CD4-positive, CD25-positive, alpha-beta regulatory T cell (primary cell): Measurements from ENCODE around the gene MCHR1. TPM values are rescaled to one million over a fixed set of nuclear protein-coding genes. Genes with fewer than 3 reads are reported as not detected.
A peak's percentile ranks its signal among the peaks of the same experiment; 100 is the strongest.
"Not testable (repeated sequence)": the region's sequence is repeated elsewhere in the genome, so short reads cannot be mapped to it uniquely, and the experiment has no call there.

ENCODE experiments used
- ATAC-seq, 2 donors: fragments of 150-1000 bp; cut with Tn5 transposase; one replicate each; pipeline ENCODE4 v1.10.0; 2021; ENCODE audit warnings: low read depth in 2 of 2, moderate number of reproducible peaks in 2 of 2, moderate library complexity in 1 of 2
- DNase-seq, 3 donors: peaks; one replicate each; pipeline versions ENCODE4 v3.0.0 to v3.0.0-alpha.2; 2012 to 2022; ENCODE audit warnings: mixed read lengths in 1 of 3
- H3K27ac ChIP-seq: one replicate; pipeline ENCODE4 v1.7.0; 2013; ENCODE audit warnings: mild to moderate bottlenecking, low read length; ENCODE audit not compliant: insufficient read depth, poor library complexity, severe bottlenecking
- H3K27me3 ChIP-seq: one replicate; pipeline ENCODE4 v1.7.0; 2013; ENCODE audit warnings: low read length; ENCODE audit not compliant: control insufficient read depth, insufficient read depth
- H3K36me3 ChIP-seq: one replicate; pipeline ENCODE4 v1.7.0; 2013; ENCODE audit warnings: mild to moderate bottlenecking, low read length, moderate library complexity; ENCODE audit not compliant: control insufficient read depth, insufficient read depth
- H3K4me1 ChIP-seq: 2 replicates; pipeline ENCODE4 v1.7.0; 2013; ENCODE audit warnings: mild to moderate bottlenecking, low read length; ENCODE audit not compliant: insufficient read depth, control insufficient read depth, poor library complexity, severe bottlenecking
- H3K4me3 ChIP-seq: one replicate; pipeline ENCODE4 v1.7.0; 2013; ENCODE audit warnings: low read depth, mild to moderate bottlenecking, low read length, moderate library complexity
- H3K9me3 ChIP-seq, 2 experiments: 1 replicate in 1 of 2; 2 replicates in 1 of 2; pipeline ENCODE4 v1.7.0; 2013; ENCODE audit warnings: low read length in 2 of 2, mild to moderate bottlenecking in 1 of 2, moderate library complexity in 1 of 2; ENCODE audit not compliant: control insufficient read depth in 2 of 2
- H3K27ac Mint-ChIP-seq, 3 donors: one replicate each; pipeline ENCODE4 v1.8.0; 2020 to 2022; ENCODE audit warnings: mild to moderate bottlenecking in 3 of 3, mixed read lengths in 3 of 3, moderate library complexity in 2 of 3
- H3K27me3 Mint-ChIP-seq: one replicate; pipeline ENCODE4 v1.8.0; 2022; ENCODE audit warnings: mild to moderate bottlenecking, mixed read lengths
- H3K36me3 Mint-ChIP-seq: one replicate; pipeline ENCODE4 v1.8.0; 2020; ENCODE audit warnings: mixed read lengths
- H3K4me1 Mint-ChIP-seq, 4 donors: one replicate each; pipeline ENCODE4 v1.8.0; 2020 to 2022; ENCODE audit warnings: mixed read lengths in 4 of 4, mild to moderate bottlenecking in 1 of 4
- H3K4me3 Mint-ChIP-seq, 4 donors: one replicate each; pipeline ENCODE4 v1.8.0; 2020 to 2022; ENCODE audit warnings: mild to moderate bottlenecking in 4 of 4, mixed read lengths in 4 of 4, moderate library complexity in 3 of 4
- H3K9me3 Mint-ChIP-seq, 7 donors: one replicate each; pipeline ENCODE4 v1.8.0; 2020 to 2022; ENCODE audit warnings: mixed read lengths in 7 of 7, mild to moderate bottlenecking in 3 of 7, moderate library complexity in 2 of 7
- polyA plus RNA-seq, 4 donors: library from polyadenylated mRNA; unstranded; fragments of 300-500 nt; fragmentation: Illumina TruSeq; gene quantifications; one replicate each; pipeline ENCODE4 v1.2.3, GENCODE V29; 2021
- total RNA-seq: library from RNA; stranded (reverse); gene quantifications from one replicate; pipeline ENCODE4 v1.2.3, GENCODE V29; 2022

Gene MCHR1
- total and polyA plus RNA-seq, 5 donors from 2014 or later: not detected

DNA sequence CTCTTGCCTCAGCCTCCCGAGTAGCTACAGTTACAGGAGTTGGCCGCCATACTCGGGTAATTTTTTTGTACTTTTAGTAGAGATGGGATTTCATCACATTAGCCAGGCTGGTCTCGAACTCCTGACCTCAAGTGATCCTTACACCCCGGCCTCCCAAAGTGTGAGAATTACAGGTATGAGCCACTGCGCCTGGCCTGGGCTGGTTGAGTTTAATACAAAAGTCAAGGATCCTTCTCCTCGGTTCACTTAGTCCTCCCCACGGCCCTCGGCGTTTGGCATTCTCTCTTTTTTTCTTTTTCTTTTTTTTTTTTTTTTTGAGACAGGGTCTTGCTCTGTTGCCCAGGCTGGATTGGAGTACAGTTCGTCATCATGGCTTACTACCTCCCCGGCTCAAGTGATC, 33.0 kb downstream of the MCHR1 start:
- H3K27ac Mint-ChIP-seq: peak overlapping the region in 2 of 3 donors; percentile 57 to 85
- peaks cover 6% of the 10 kb centered on the region for H3K27me3 Mint-ChIP-seq
- peaks cover 8% of the 10 kb centered on the region for H3K4me1 ChIP-seq
- H3K36me3 Mint-ChIP-seq: no peaks in the 10 kb centered on the region
- DNase-seq (no peak), ATAC-seq (no peak)
- H3K36me3 ChIP-seq: no peaks in the 10 kb centered on the region
- no peak overlapping the region for H3K27ac ChIP-seq
- no peaks in the 10 kb centered on the region for H3K9me3 ChIP-seq
- H3K4me3 ChIP-seq: no peak overlapping the region
- H3K27me3 ChIP-seq: no peaks in the 10 kb centered on the region
- H3K9me3 Mint-ChIP-seq: no peaks in the 10 kb centered on the region
- peaks cover 4 to 19% (median 8%) of the 10 kb centered on the region in 4 donors for H3K4me1 Mint-ChIP-seq
- H3K4me3 Mint-ChIP-seq: no peak overlapping the region

DNA sequence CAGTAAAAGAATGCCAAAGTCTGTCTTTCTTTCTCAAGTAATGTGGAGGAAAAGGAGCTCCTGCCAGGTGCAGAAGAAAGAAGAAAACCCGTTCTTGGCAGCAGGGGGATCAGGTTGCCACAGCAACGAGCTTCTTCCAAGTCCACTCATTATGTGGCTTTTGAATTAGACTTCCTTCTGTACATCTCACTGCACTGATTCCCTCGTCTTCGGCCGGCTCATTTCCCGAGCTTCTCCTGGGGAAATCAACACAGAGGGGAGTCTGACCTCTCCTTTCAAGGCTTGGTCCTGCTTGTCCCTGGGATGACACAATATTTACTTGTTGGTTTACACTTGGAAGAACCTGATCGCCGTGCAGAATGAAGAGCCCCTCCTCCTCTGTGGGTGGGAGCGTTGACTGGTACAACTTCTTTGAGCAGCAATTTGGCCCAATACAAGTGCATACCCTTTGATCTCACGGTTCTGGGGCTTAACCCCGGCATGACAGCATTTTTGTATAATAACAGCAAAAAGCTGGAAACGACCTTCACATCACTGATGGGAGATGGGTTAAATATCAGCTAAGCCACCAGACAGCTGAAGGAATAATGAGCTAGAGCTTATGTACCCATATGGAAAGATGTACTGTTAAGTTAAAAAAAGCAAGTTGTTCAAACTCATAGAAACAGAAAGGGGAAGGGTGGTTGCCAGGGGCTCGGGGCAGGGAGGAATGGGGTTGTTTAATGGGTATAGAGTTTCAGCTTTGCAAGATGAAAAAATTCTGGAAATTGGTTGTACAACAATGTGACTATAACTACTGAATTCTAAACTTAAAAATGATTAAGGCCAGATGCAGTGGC, 35.4 kb downstream of the MCHR1 start:
- H3K9me3 Mint-ChIP-seq: no peaks in the 10 kb centered on the region
- Histone ChIP-seq H3K27me3 (no peaks in the 10 kb centered on the region), H3K36me3 (no peaks in the 10 kb centered on the region), H3K27ac (no peak overlapping the region), H3K4me3 (no peak overlapping the region), H3K4me1 (peaks cover 8% of the 10 kb centered on the region), H3K9me3 (no peaks in the 10 kb centered on the region)
- DNase-seq (no peak), ATAC-seq (no peak)
- H3K4me3 Mint-ChIP-seq: no peak overlapping the region
- peak overlapping the region in 1 of 3 donors; percentile 66 for H3K27ac Mint-ChIP-seq
- H3K27me3 Mint-ChIP-seq: peaks cover 6% of the 10 kb centered on the region
- no peaks in the 10 kb centered on the region for H3K36me3 Mint-ChIP-seq
- peaks cover 4 to 26% (median 13%) of the 10 kb centered on the region in 4 donors for H3K4me1 Mint-ChIP-seq

DNA sequence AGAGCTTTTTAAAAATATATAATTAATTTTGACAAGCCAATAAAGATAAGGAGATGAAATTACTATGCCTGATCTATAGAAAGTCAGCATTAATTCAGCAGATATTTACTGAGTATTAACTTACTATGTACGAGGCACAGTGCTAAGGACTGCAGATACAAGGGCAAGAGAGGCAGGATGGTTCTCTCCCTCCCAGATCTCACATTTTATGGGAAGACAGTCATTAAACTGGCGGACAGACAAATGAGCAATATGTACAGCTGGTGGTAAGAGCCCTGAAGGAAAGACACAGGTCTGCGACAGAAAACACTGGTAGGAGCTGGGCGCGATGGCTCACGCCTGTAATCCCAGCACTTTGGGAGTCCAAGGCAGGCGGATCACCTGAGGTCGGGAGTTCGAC, 36.8 kb downstream of the MCHR1 start:
- Histone ChIP-seq H3K4me1 (peaks cover 9% of the 10 kb centered on the region), H3K4me3 (no peak overlapping the region), H3K36me3 (no peaks in the 10 kb centered on the region), H3K9me3 (no peaks in the 10 kb centered on the region), H3K27me3 (no peaks in the 10 kb centered on the region), H3K27ac (no peak overlapping the region)
- Mint-ChIP-seq H3K27ac (no peak overlapping the region), H3K9me3 (no peaks in the 10 kb centered on the region), H3K27me3 (peaks cover 6% of the 10 kb centered on the region), H3K4me1 (peaks cover 4 to 25% (median 14%) of the 10 kb centered on the region in 4 donors), H3K36me3 (no peaks in the 10 kb centered on the region), H3K4me3 (no peak overlapping the region)
- no peak for ATAC-seq
- no peak for DNase-seq

DNA sequence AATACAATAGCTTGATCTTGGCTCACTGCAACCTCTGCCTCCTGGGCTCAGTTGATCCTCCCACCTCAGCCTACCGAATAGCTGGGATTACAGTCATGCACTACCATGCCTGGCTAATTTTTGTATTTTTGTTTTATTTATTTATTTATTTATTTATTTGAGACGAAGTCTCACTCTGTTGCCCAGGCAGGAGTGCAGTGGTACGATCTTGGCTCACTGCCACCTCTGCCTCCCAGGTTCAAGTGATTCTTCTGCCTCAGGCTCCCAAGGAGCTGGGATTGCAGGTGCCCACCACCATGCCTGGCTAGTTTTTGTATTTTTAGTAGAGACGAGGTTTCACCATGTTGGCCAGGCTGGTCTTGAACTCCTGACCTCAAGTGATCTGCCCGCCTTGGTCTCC, 38.4 kb downstream of the MCHR1 start:
- H3K4me1 ChIP-seq, H3K27ac ChIP-seq, H3K36me3 Mint-ChIP-seq, DNase-seq, H3K9me3 ChIP-seq, H3K27me3 Mint-ChIP-seq, H3K36me3 ChIP-seq, H3K27ac Mint-ChIP-seq, ATAC-seq, H3K9me3 Mint-ChIP-seq, H3K27me3 ChIP-seq, H3K4me3 Mint-ChIP-seq, H3K4me3 ChIP-seq: not testable (repeated sequence)
- peaks cover 0 to 22% (median 12%) of the 10 kb centered on the region in 4 donors for H3K4me1 Mint-ChIP-seq

DNA sequence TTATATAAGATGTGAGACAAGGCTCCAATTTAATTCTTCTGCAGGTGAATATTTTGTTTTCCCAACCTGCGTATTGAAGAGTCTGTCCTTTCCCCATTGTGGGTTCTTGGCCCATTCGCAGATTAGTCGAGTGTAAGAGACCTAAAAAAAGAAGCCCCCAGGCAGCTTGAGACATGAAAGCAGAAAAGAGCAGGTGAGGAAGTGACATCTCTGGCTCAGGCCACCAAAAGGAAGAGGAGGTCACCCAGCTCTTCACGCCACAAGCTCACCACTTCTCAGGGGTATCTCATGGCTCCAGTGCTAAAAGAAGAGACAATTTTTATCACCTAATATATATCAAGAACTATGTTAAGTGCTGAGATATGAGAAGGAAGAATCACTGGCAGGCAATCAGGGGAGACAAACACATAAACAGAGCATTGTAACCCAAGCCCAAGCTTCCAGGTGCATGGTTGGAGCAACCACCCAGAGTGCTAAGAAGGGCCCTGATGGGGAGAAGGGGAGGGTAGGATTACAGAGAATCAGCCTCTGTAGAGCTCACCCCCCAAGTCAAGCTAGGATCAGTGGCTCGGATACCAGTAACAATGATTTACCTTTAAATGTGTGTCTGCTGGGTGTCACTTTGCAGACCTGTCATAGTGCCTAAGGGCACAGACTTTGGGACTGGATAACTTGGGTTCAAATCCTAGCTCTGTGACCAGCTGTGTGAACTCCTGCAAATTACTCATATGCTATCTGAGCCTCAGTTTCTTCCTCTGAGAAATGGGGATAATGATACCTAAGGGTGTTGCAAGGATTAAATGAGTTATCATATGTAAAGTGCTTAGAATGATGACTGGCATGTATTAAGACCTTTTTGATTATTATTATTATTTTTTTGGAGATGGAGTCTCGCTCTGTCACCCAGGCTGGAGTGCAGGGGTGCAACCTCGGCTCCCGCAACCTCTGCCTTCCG, 39.2 kb downstream of the MCHR1 start:
- Histone ChIP-seq H3K27ac (no peak overlapping the region), H3K4me1 (peaks cover 5% of the 10 kb centered on the region), H3K9me3 (no peaks in the 10 kb centered on the region), H3K4me3 (no peak overlapping the region), H3K27me3 (no peaks in the 10 kb centered on the region), H3K36me3 (no peaks in the 10 kb centered on the region)
- no peaks in the 10 kb centered on the region for H3K36me3 Mint-ChIP-seq
- ATAC-seq (no peak), DNase-seq (no peak)
- H3K4me3 Mint-ChIP-seq: no peak overlapping the region
- H3K27ac Mint-ChIP-seq: peak overlapping the region in 1 of 3 donors; percentile 37
- H3K4me1 Mint-ChIP-seq: peaks cover 0 to 22% (median 12%) of the 10 kb centered on the region in 4 donors
- no peaks in the 10 kb centered on the region for H3K27me3 Mint-ChIP-seq
- no peaks in the 10 kb centered on the region for H3K9me3 Mint-ChIP-seq

DNA sequence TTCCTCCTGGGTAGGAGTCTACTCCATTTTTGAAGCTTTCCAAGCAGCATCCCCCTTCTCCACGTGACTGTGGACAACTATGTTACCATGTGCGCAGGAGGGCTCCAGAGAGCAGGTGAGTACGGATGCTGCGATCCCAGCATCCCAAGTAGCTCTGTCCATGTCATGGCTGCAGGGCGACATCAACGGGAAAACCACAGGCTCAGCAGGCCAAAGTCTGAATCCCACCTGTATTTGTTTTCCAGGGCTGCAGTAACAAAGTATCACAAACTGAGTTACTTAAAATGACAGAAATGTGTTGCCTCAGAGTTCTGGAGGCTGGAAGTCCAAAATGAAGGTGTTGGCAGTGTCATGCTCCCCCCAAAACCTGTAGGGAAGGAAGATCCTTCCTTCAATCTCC, 40.3 kb downstream of the MCHR1 start:
- DNase-seq (no peak), ATAC-seq (no peak)
- Mint-ChIP-seq H3K27ac (no peak overlapping the region), H3K36me3 (no peaks in the 10 kb centered on the region), H3K9me3 (no peaks in the 10 kb centered on the region), H3K4me1 (peaks cover 0 to 21% (median 11%) of the 10 kb centered on the region in 4 donors), H3K4me3 (no peak overlapping the region), H3K27me3 (no peaks in the 10 kb centered on the region)
- Histone ChIP-seq H3K4me1 (peaks cover 5% of the 10 kb centered on the region), H3K27me3 (no peaks in the 10 kb centered on the region), H3K27ac (no peak overlapping the region), H3K9me3 (no peaks in the 10 kb centered on the region), H3K4me3 (no peak overlapping the region), H3K36me3 (no peaks in the 10 kb centered on the region)

DNA sequence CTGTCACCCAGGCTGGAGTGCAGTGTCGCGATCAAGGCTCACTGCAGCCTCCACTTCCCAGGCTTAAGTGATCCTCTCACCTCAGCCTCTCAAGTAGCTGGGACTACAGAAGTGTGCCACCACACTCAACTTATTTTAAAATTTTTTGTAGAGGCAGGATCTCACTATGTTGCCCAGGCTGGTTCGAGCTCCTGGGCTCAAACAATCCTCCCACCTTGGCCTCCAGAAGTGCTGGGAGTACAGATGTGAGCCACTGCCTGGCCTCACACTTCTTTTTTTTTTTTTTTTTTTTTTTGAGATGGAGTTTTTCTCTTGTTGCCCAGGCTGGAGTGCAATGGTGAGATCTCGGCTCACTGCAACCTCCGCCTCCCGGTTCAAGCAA, 40.9 kb downstream of the MCHR1 start:
- H3K4me3 ChIP-seq, H3K27me3 Mint-ChIP-seq, ATAC-seq, H3K4me1 ChIP-seq, H3K27me3 ChIP-seq, DNase-seq, H3K9me3 Mint-ChIP-seq, H3K9me3 ChIP-seq, H3K4me3 Mint-ChIP-seq, H3K27ac Mint-ChIP-seq, H3K36me3 Mint-ChIP-seq, H3K27ac ChIP-seq, H3K36me3 ChIP-seq: not testable (repeated sequence)
- peaks cover 0 to 18% (median 10%) of the 10 kb centered on the region in 4 donors for H3K4me1 Mint-ChIP-seq
